ENCODE results near the gene ZNF565. TPM values are rescaled to one million over a fixed set of nuclear protein-coding genes. Genes with fewer than 3 reads are reported as not detected.

The ZNF565 gene
- polyA plus RNA-seq, 2 of the 4 experiments (the other 2 are of a cell fraction), result 4.5 to 5.6 TPM

DNA sequence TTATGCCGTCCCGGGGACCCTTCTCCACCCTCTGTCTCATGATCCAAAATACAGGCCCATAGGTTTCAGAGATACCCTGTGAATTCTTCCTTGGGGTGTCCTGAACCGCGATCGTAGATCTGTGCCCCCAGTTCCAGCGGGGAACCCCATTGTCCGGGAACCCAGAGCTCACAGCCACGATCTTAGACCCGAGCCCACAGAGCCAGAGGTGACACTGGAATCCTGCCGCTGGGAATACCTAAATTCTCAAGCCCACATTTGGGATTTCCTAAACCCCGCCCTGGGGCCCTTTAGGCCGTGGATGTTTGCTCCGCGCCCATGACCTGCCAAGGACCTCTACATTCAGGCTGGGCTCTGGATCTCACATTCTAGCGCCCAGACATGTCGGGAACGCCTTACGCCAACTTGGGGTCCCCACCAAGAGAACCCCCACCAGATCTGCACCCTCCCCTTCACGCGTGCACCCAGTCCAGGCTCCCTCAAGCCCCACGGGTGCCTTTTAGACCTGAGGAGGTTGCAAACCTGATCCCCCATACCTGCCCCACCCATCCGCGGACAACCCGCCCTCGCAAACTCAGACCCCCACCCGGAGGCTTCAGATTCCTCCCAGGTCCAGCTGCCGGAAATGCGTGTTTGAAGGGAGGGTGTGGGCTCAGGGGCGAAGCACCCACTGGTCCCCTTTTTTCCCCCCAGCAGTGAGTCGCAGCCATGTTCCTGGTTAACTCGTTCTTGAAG, 74.0 kb downstream of the ZNF565 start (continued):
- TF ChIP-seq RCOR1 (IDR thresholded peaks at IDR 0.05; ENCODE audit: low read depth, low read length), result no peak
- no peak; a peak in 1 of 5 replicates for TF ChIP-seq JUN (IDR thresholded peaks at IDR 0.05)
- no peak for TF ChIP-seq ZFP36 (IDR thresholded peaks at IDR 0.05; ENCODE audit: borderline replicate concordance, partially characterized antibody)
- no peak for TF ChIP-seq MYC (IDR thresholded peaks at IDR 0.05; ENCODE audit: borderline replicate concordance, low read length)
- TF ChIP-seq RNF2 (IDR thresholded peaks at IDR 0.05; ENCODE audit: borderline replicate concordance, low read depth), result no peak; the same call in 1 of the 2 replicates
- no peak for TF ChIP-seq ESRRA (IDR thresholded peaks at IDR 0.05; ENCODE audit: borderline replicate concordance, low read length)
- TF ChIP-seq CBX2 (IDR thresholded peaks at IDR 0.05; ENCODE audit: borderline replicate concordance, low read depth), result no peak
- TF ChIP-seq HDAC2 (IDR thresholded peaks at IDR 0.05), result no peak
- 0 out of 2 replicates have a peak, but pooled peaks have one; percentile 0 for TF ChIP-seq HOXB5 (CRISPR knock-in tag; IDR thresholded peaks at IDR 0.05)
- 0 out of 2 replicates have a peak, but pooled peaks have one; percentile 61 for TF ChIP-seq HOXA7 (CRISPR knock-in tag; IDR thresholded peaks at IDR 0.05)
- no peak for TF ChIP-seq NPAS2 (CRISPR knock-in tag; IDR thresholded peaks at IDR 0.05; ENCODE audit: borderline replicate concordance)
- peak; percentile 43; the same call in 1 of the 2 replicates for TF ChIP-seq PHF8 (IDR thresholded peaks at IDR 0.05; ENCODE audit: borderline replicate concordance, low read depth)
- TF ChIP-seq, protein P1, sequence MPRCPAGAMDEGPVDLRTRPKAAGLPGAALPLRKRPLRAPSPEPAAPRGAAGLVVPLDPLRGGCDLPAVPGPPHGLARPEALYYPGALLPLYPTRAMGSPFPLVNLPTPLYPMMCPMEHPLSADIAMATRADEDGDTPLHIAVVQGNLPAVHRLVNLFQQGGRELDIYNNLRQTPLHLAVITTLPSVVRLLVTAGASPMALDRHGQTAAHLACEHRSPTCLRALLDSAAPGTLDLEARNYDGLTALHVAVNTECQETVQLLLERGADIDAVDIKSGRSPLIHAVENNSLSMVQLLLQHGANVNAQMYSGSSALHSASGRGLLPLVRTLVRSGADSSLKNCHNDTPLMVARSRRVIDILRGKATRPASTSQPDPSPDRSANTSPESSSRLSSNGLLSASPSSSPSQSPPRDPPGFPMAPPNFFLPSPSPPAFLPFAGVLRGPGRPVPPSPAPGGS (IDR thresholded peaks at IDR 0.05), result no peak
- TF ChIP-seq KDM5A (IDR thresholded peaks at IDR 0.05), result no peak
- TF ChIP-seq, protein P2, sequence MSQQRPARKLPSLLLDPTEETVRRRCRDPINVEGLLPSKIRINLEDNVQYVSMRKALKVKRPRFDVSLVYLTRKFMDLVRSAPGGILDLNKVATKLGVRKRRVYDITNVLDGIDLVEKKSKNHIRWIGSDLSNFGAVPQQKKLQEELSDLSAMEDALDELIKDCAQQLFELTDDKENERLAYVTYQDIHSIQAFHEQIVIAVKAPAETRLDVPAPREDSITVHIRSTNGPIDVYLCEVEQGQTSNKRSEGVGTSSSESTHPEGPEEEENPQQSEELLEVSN (IDR thresholded peaks at IDR 0.05; ENCODE audit: borderline replicate concordance, low read depth), result peak; percentile 61; the same call in 1 of the 2 replicates
- no peak for TF ChIP-seq NR3C1 (IDR thresholded peaks at IDR 0.05)
- no peak for TF ChIP-seq CEBPB (IDR thresholded peaks at IDR 0.05)
- TF ChIP-seq CHD2 (IDR thresholded peaks at IDR 0.05; ENCODE audit: low read length, partially characterized antibody), result peak; percentile 18
- no peak for TF ChIP-seq EHMT2 (IDR thresholded peaks at IDR 0.05; ENCODE audit: low read depth)
- peak; percentile 33; the same call in 1 of the 2 replicates for TF ChIP-seq RARB (CRISPR knock-in tag; IDR thresholded peaks at IDR 0.05)
- TF ChIP-seq TP53 (CRISPR knock-in tag; IDR thresholded peaks at IDR 0.05), result no peak
- TF ChIP-seq, protein P3, sequence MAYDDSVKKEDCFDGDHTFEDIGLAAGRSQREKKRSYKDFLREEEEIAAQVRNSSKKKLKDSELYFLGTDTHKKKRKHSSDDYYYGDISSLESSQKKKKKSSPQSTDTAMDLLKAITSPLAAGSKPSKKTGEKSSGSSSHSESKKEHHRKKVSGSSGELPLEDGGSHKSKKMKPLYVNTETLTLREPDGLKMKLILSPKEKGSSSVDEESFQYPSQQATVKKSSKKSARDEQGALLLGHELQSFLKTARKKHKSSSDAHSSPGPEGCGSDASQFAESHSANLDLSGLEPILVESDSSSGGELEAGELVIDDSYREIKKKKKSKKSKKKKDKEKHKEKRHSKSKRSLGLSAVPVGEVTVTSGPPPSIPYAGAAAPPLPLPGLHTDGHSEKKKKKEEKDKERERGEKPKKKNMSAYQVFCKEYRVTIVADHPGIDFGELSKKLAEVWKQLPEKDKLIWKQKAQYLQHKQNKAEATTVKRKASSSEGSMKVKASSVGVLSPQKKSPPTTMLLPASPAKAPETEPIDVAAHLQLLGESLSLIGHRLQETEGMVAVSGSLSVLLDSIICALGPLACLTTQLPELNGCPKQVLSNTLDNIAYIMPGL (CRISPR knock-in tag; IDR thresholded peaks at IDR 0.05; ENCODE audit: borderline replicate concordance), result no peak
- TF ChIP-seq, protein P4, sequence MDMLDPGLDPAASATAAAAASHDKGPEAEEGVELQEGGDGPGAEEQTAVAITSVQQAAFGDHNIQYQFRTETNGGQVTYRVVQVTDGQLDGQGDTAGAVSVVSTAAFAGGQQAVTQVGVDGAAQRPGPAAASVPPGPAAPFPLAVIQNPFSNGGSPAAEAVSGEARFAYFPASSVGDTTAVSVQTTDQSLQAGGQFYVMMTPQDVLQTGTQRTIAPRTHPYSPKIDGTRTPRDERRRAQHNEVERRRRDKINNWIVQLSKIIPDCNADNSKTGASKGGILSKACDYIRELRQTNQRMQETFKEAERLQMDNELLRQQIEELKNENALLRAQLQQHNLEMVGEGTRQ (IDR thresholded peaks at IDR 0.05), result no peak
- TF ChIP-seq SMC3 (IDR thresholded peaks at IDR 0.05), result no peak
- TF ChIP-seq JUNB (IDR thresholded peaks at IDR 0.05), result no peak
- TF ChIP-seq, protein P5, sequence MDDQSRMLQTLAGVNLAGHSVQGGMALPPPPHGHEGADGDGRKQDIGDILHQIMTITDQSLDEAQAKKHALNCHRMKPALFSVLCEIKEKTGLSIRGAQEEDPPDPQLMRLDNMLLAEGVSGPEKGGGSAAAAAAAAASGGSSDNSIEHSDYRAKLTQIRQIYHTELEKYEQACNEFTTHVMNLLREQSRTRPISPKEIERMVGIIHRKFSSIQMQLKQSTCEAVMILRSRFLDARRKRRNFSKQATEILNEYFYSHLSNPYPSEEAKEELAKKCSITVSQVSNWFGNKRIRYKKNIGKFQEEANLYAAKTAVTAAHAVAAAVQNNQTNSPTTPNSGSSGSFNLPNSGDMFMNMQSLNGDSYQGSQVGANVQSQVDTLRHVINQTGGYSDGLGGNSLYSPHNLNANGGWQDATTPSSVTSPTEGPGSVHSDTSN (IDR thresholded peaks at IDR 0.05), result peak; percentile 68
- TF ChIP-seq ZSCAN20 (CRISPR knock-in tag; IDR thresholded peaks at IDR 0.05), result no peak
- TF ChIP-seq TFCP2L1 (CRISPR knock-in tag; IDR thresholded peaks at IDR 0.05), result peak; percentile 87
- no peak for TF ChIP-seq HEYL (CRISPR knock-in tag; IDR thresholded peaks at IDR 0.05)
- TF ChIP-seq NFE2L2 (conservative IDR thresholded peaks at IDR 0.05; ENCODE audit: low read length), result no peak
- TF ChIP-seq MAZ (IDR thresholded peaks at IDR 0.05; ENCODE audit: borderline replicate concordance, low read depth, low read length), result no peak
- TF ChIP-seq GATA3 (IDR thresholded peaks at IDR 0.05; ENCODE audit: borderline replicate concordance), result peak; percentile 36; the same call in 1 of the 2 replicates
- no peak for TF ChIP-seq RAD21 (conservative IDR thresholded peaks at IDR 0.05 in 1 of 2, IDR thresholded peaks at IDR 0.05 in 1 of 2)
- no peak for TF ChIP-seq MAFK (IDR thresholded peaks at IDR 0.05; ENCODE audit: partially characterized antibody)
- no peak for TF ChIP-seq BHLHE40 (IDR thresholded peaks at IDR 0.05; ENCODE audit: low read depth, low read length)

Measured in A549 (cell line).